Endothelial cell of umbilical vein (primary cell): ENCODE data around the gene ZNF581. TPM values are rescaled to one million over a fixed set of nuclear protein-coding genes. Genes with fewer than 3 reads are reported as not detected.

Source experiments
- BruUV-seq: library from RNA; stranded (reverse); fragments of 400-500 nt; replicated peaks from 2 replicates; lab custom pipeline; 2021; lab: Mats Ljungman, UMichigan
- CTCF ChIA-PET: fragments of 300-600, 350-600 bp; sonication (Branson Sonifier 250); formaldehyde crosslinking; loops from one replicate; lab custom pipeline; 2021; ENCODE audit warnings: antibody characterized with exemption, inconsistent platforms; lab: Charles Lee
- POLR2A ChIA-PET: fragments of 300-600, 350-600 bp; sonication (Branson Sonifier 250); formaldehyde crosslinking; loops from one replicate; lab custom pipeline; 2021; ENCODE audit warnings: antibody characterized with exemption, inconsistent platforms; lab: Charles Lee
- DNase-seq: peaks from one replicate; pipeline ENCODE4 v3.0.0-alpha.2; 2011; ENCODE audit warnings: low read depth, low spot score
- FAIRE-seq: peaks from 2 replicates; lab custom pipeline; 2011; peaks lifted over from hg19 to GRCh38; lab: Jason Lieb, UNC
- H2AFZ ChIP-seq: 2 replicates; pipeline ENCODE4 v1.6.0; 2012; ENCODE audit warnings: low read depth, low read length, control low read depth, inconsistent platforms
- H3K27ac ChIP-seq: 2 replicates; pipeline ENCODE4 v1.5.1; 2011; ENCODE audit warnings: low read depth, mild to moderate bottlenecking, control low read depth, low read length, moderate library complexity; ENCODE audit not compliant: insufficient read depth
- H3K27me3 ChIP-seq, 2 experiments: 2 replicates each; pipeline versions ENCODE4 v1.6.0 to v1.6.1; 2011; ENCODE audit warnings: low read length in 2 of 2, mixed read lengths in 1 of 2; ENCODE audit not compliant: control insufficient read depth in 2 of 2, insufficient read depth in 2 of 2
- H3K36me3 ChIP-seq, 2 experiments: 2 replicates in 1 of 2; 3 replicates in 1 of 2; pipeline ENCODE4 v1.5.1; 2011; ENCODE audit warnings: low read length in 2 of 2, mild to moderate bottlenecking in 1 of 2, moderate library complexity in 1 of 2; ENCODE audit not compliant: control insufficient read depth in 2 of 2, insufficient read depth in 2 of 2; ENCODE audit errors: extremely low read depth in 1 of 2
- H3K4me1 ChIP-seq: 3 replicates; pipeline ENCODE4 v1.5.1; 2011; ENCODE audit warnings: mild to moderate bottlenecking, low read length; ENCODE audit not compliant: control insufficient read depth, insufficient read depth; ENCODE audit errors: extremely low read depth
- H3K4me2 ChIP-seq: 2 replicates; pipeline ENCODE4 v1.6.1; 2011; ENCODE audit warnings: low read length, control low read depth, mixed read lengths; ENCODE audit not compliant: insufficient read depth
- H3K4me3 ChIP-seq, 3 experiments: fragments of 200-600 bp in 1 of 3; sonication (generic), shearing (Covaris generic) in 1 of 3; replicated peaks in 1 of 3; 2 replicates each; pipeline ENCODE4 v1.5.1; 2011 to 2016; ENCODE audit warnings: control low read depth in 3 of 3, low read length in 3 of 3, mild to moderate bottlenecking in 2 of 3, inconsistent platforms in 1 of 3, low read depth in 1 of 3, moderate library complexity in 1 of 3; ENCODE audit not compliant: insufficient read depth in 1 of 3
- H3K79me2 ChIP-seq: 2 replicates; pipeline ENCODE4 v1.6.0; 2012; ENCODE audit warnings: low read length, inconsistent platforms; ENCODE audit not compliant: control insufficient read depth, insufficient read depth
- H3K9ac ChIP-seq: replicated peaks from 2 replicates; pipeline ENCODE3; 2011; ENCODE audit warnings: low read length, control low read depth; ENCODE audit not compliant: insufficient read depth; ENCODE audit errors: extremely low read depth
- H3K9me1 ChIP-seq: replicated peaks from 3 replicates; pipeline ENCODE4 v1.6.0; 2011; ENCODE audit warnings: mild to moderate bottlenecking, low read length; ENCODE audit not compliant: control insufficient read depth, insufficient read depth; ENCODE audit errors: extremely low read depth
- H3K9me3 ChIP-seq: replicated peaks from 2 replicates; pipeline ENCODE4 v1.5.1; 2012; ENCODE audit warnings: low read length, inconsistent platforms; ENCODE audit not compliant: control insufficient read depth, insufficient read depth
- H4K20me1 ChIP-seq: replicated peaks from 2 replicates; pipeline ENCODE3; 2011; ENCODE audit warnings: mild to moderate bottlenecking, low read length; ENCODE audit not compliant: control insufficient read depth, insufficient read depth; ENCODE audit errors: extremely low read depth
- CTCF ChIP-seq, 2 donors: IDR thresholded peaks; 1 replicate in 1 of 2; 2 replicates in 1 of 2; pipeline ENCODE4 v1.5.1; 2011; ENCODE audit warnings: low read length in 2 of 2, mild to moderate bottlenecking in 2 of 2, moderate library complexity in 2 of 2, control low read depth in 1 of 2, inconsistent platforms in 1 of 2, low read depth in 1 of 2; ENCODE audit not compliant: insufficient read depth in 1 of 2; ENCODE audit errors: extremely low read depth in 1 of 2
- EZH2 ChIP-seq: IDR thresholded peaks from 2 replicates; pipeline ENCODE4 v1.6.1; 2012; ENCODE audit warnings: borderline replicate concordance, low read depth, mild to moderate bottlenecking, moderate library complexity, low read length, inconsistent platforms; ENCODE audit not compliant: severe bottlenecking
- FOS ChIP-seq: IDR thresholded peaks from 2 replicates; pipeline ENCODE4 v1.6.1; 2011; ENCODE audit warnings: mild to moderate bottlenecking, low read length, moderate library complexity, borderline replicate concordance; ENCODE audit not compliant: insufficient read depth
- GATA2 ChIP-seq: IDR thresholded peaks from 2 replicates; pipeline ENCODE4 v1.7.0; 2011; ENCODE audit warnings: low read depth, mild to moderate bottlenecking, moderate library complexity, mixed read lengths, low read length; ENCODE audit not compliant: insufficient read length, insufficient read depth
- JUN ChIP-seq: IDR thresholded peaks from 2 replicates; pipeline ENCODE4 v1.6.1; 2011; ENCODE audit warnings: borderline replicate concordance, low read depth; ENCODE audit not compliant: insufficient read length, insufficient read depth
- MYC ChIP-seq: IDR thresholded peaks from one replicate; pipeline ENCODE4 v1.6.1; 2011; ENCODE audit warnings: mild to moderate bottlenecking, low read depth, low read length
- POLR2A ChIP-seq: IDR thresholded peaks from 2 replicates; pipeline ENCODE4 v1.6.1; 2012; ENCODE audit warnings: low read depth, mild to moderate bottlenecking, control low read depth, low read length
- POLR2AphosphoS5 ChIP-seq: IDR thresholded peaks from 2 replicates; pipeline ENCODE4 v1.6.1; 2012; ENCODE audit warnings: low read depth, mild to moderate bottlenecking, control low read depth, low read length, moderate library complexity; ENCODE audit not compliant: insufficient read depth
- dilution Hi-C: fragments of 300-500 bp; cut with MboI; formaldehyde crosslinking; loops from one replicate; pipeline ENCODE4 v1.15.0; 2019; ENCODE audit warnings: low sequenced_read_pairs; ENCODE audit not compliant: extremely low pct_ligation_motif_present
- intact Hi-C: fragments of 100-400 bp; cut with micrococcal nuclease; formaldehyde crosslinking; loops from one replicate; pipeline ENCODE4 v1.10.0; 2022
- polyA plus RNA-seq, 4 experiments: library from polyadenylated mRNA; depleted of rRNA in 3 of 4; stranded (reverse) in 3 of 4; unstranded in 1 of 4; fragments of >200 nt; gene quantifications; 2 replicates each; pipeline versions ENCODE4 v1.2.1 to v1.2.3, GENCODE V29; 2011 to 2012; ENCODE audit warnings: missing spikeins in 1 of 4
- total RNA-seq: library from RNA; stranded (reverse); gene quantifications from 2 replicates; pipeline ENCODE4 v1.2.3, GENCODE V29; 2021
- TF ChIP-seq, protein P1 (sequence below): IDR thresholded peaks from 2 replicates; pipeline ENCODE4 v1.6.1; 2011; ENCODE audit not compliant: insufficient read depth, insufficient read length

The ZNF581 gene
- total and polyA plus RNA-seq, 2 donors (not counting 3 experiments of a cell fraction or from before 2014, with no cell fraction given) = 31.4 to 32.3 TPM

- POLR2A ChIA-PET = no interaction called here
- Histone ChIP-seq H3K9me3 (no peaks in the 10 kb centered on the region), H3K4me1 (peaks cover 8% of the 10 kb centered on the region), H3K27ac (no peak overlapping the region), H3K79me2 (no peaks in the 10 kb centered on the region), H2AFZ (no peak overlapping the region), H3K4me2 (no peak overlapping the region), H4K20me1 (no peaks in the 10 kb centered on the region), H3K4me3 (no peak overlapping the region), H3K9me1 (no peaks in the 10 kb centered on the region), H3K36me3 (peaks cover 0 to 8% of the 10 kb centered on the region in 2 experiments), H3K9ac (no peak overlapping the region), H3K27me3 (no peaks in the 10 kb centered on the region)
- BruUV-seq = no TSS peak
- DNase-seq (no peak), FAIRE-seq (no peak)
- TF ChIP-seq FOS = no peak
- no peak for TF ChIP-seq POLR2AphosphoS5
- TF ChIP-seq CTCF (IDR thresholded peaks at IDR 0.05; ENCODE audit: extremely low read depth in 1 of 2, insufficient read depth in 1 of 2, low read depth in 1 of 2, low read length in 2 of 2) = no peak
- TF ChIP-seq JUN = no peak
- TF ChIP-seq MYC = no peak
- no peak for TF ChIP-seq POLR2A
- TF ChIP-seq, protein P1, sequence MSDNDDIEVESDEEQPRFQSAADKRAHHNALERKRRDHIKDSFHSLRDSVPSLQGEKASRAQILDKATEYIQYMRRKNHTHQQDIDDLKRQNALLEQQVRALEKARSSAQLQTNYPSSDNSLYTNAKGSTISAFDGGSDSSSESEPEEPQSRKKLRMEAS = no peak
- no peak for TF ChIP-seq GATA2
- no peak for TF ChIP-seq EZH2
- CTCF ChIA-PET = interaction anchor here (1.2 to 1.4 kb wide), 2 partner anchors 10 to 11 kb away, joined by 3 read pairs; no protein-coding TSS in a partner anchor
- dilution Hi-C loops = no loop called here
- intact Hi-C loops = no loop called here
These were observed 22.2 kb upstream of the ZNF581 start for GRCh38 chr19:55621205-55621672.
